NCI-H524 (cell line): ENCODE results near the gene PRICKLE3.
A peak's percentile ranks its signal among the peaks of the same experiment; 100 is the strongest.

ENCODE experiments used
- DNase-seq, 2 experiments: peaks; one replicate each; lab custom pipeline; 2025; lab: John Stamatoyannopoulos, UW

The PRICKLE3 gene

GRCh38 chrX:49206543-49206942, 20.4 kb upstream of the PRICKLE3 start:
- DNase-seq, result no peak

GRCh38 chrX:49205443-49205842, 19.3 kb upstream of the PRICKLE3 start:
- DNase-seq, result no peak

- DNase-seq, result no peak
Observed at GRCh38 chrX:49204709-49205108, 18.5 kb upstream of the PRICKLE3 start.

- no peak for DNase-seq
Observed at GRCh38 chrX:49204017-49204416, 17.8 kb upstream of the PRICKLE3 start.

- no peak for DNase-seq
Observed at GRCh38 chrX:49203536-49203935, 17.4 kb upstream of the PRICKLE3 start.

- no peak for DNase-seq
Observed at GRCh38 chrX:49202022-49202421, 15.8 kb upstream of the PRICKLE3 start.

- peak; percentile 78 to 89 for DNase-seq
Observed at GRCh38 chrX:49199906-49200771, 14.0 kb upstream of the PRICKLE3 start, which contains the start of gene SYP. TSS of gene SYP (minus strand) at chrX:49200193. CDS start at chrX:49200186, 7 bp downstream.

GRCh38 chrX:49199315-49199595, 13.1 kb upstream of the PRICKLE3 start:
- DNase-seq, result no peak

- DNase-seq, result peak in 1 of 2 experiments; percentile 18
Observed at GRCh38 chrX:49198540-49199314, 12.6 kb upstream of the PRICKLE3 start.

- peak in 1 of 2 experiments; percentile 33 for DNase-seq
Observed at GRCh38 chrX:49197543-49198087, 11.4 kb upstream of the PRICKLE3 start.

GRCh38 chrX:49193542-49193964, 7.4 kb upstream of the PRICKLE3 start:
- DNase-seq, result no peak

GRCh38 chrX:49192722-49193328, 6.7 kb upstream of the PRICKLE3 start:
- peak in 1 of 2 experiments; percentile 14 for DNase-seq

- DNase-seq, result no peak
Observed at GRCh38 chrX:49191574-49192011, 5.4 kb upstream of the PRICKLE3 start.

- no peak for DNase-seq
Observed at GRCh38 chrX:49190821-49191573, 4.8 kb upstream of the PRICKLE3 start.

- no peak for DNase-seq
Observed at GRCh38 chrX:49189606-49190005, 3.4 kb upstream of the PRICKLE3 start.

GRCh38 chrX:49188468-49189076, 2.4 kb upstream of the PRICKLE3 start:
- DNase-seq, result no peak

GRCh38 chrX:49187526-49187925, 1.4 kb upstream of the PRICKLE3 start:
- no peak for DNase-seq

- peak in 1 of 2 experiments; percentile 38 for DNase-seq
Observed at GRCh38 chrX:49187028-49187394, 838 bp upstream of the PRICKLE3 start.

GRCh38 chrX:49184294-49185281, 1.6 kb downstream of the PRICKLE3 start:
- DNase-seq, result peak; percentile 49 to 60

GRCh38 chrX:49183701-49184281, 2.4 kb downstream of the PRICKLE3 start:
- no peak for DNase-seq
